ENCODE results near the gene SMIM41. TPM values are rescaled to one million over a fixed set of nuclear protein-coding genes. Genes with fewer than 3 reads are reported as not detected.

SMIM41 gene
- polyA plus RNA-seq, 3 donors: not detected

DNA sequence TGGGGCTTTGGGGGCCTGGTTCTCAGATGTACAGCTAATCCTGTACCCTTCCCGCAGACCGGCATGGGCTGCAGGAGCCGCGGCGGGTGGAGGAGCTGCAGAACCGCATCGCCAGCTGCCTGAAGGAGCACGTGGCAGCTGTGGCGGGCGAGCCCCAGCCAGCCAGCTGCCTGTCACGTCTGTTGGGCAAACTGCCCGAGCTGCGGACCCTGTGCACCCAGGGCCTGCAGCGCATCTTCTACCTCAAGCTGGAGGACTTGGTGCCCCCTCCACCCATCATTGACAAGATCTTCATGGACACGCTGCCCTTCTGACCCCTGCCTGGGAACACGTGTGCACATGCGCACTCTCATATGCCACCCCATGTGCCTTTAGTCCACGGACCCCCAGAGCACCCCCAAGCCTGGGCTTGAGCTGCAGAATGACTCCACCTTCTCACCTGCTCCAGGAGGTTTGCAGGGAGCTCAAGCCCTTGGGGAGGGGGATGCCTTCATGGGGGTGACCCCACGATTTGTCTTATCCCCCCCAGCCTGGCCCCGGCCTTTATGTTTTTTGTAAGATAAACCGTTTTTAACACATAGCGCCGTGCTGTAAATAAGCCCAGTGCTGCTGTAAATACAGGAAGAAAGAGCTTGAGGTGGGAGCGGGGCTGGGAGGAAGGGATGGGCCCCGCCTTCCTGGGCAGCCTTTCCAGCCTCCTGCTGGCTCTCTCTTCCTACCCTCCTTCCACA is 20.7 kb upstream of the SMIM41 start:
- H3K9me3 ChIP-seq (replicated peaks in 1 of 2; ENCODE audit: control insufficient read depth in 1 of 2, insufficient read depth in 1 of 2, low read length in 2 of 2): no peaks in the 10 kb centered on the region
- H3K9ac ChIP-seq (ENCODE audit: insufficient read depth, low read length, poor library complexity, severe bottlenecking): no peak overlapping the region
- H3K79me2 ChIP-seq (ENCODE audit: insufficient read depth, low read length): no peaks in the 10 kb centered on the region
- Mint-ChIP-seq H3K36me3 (peaks cover 12 to 24% of the 10 kb centered on the region in 2 donors), H3K4me1 (no peaks in the 10 kb centered on the region), H3K27me3 (ENCODE audit: low read depth in 3 of 3) (peaks cover 1 to 5% (median 4%) of the 10 kb centered on the region in 3 donors), H3K4me3 (no peak overlapping the region), H3K27ac (no peak overlapping the region), H3K9me3 (peaks cover 0 to 2% (median 0%) of the 10 kb centered on the region in 7 donors)
- no peaks in the 10 kb centered on the region for H3K27me3 ChIP-seq (ENCODE audit: control insufficient read depth in 2 of 2, insufficient read depth in 2 of 2, low read length in 2 of 2)
- H3K27ac ChIP-seq (ENCODE audit: low read depth in 1 of 2, low read length in 2 of 2): no peak overlapping the region
- no peak overlapping the region for H3K4me2 ChIP-seq (replicated peaks; ENCODE audit: extremely low read depth, low read length, poor library complexity, severe bottlenecking)
- no peak overlapping the region for H2AFZ ChIP-seq (ENCODE audit: insufficient read depth, low read depth, low read length, poor library complexity, severe bottlenecking)
- 91% methylated on average over 18 of the region's 25 CpGs for WGBS (ENCODE audit: insufficient coverage)
- no peak overlapping the region for H3K4me3 ChIP-seq (replicated peaks in 1 of 3; ENCODE audit: low read depth in 2 of 3, low read length in 3 of 3)
- peaks cover 0 to 5% of the 10 kb centered on the region in 2 donors for H3K4me1 ChIP-seq (ENCODE audit: control insufficient read depth in 1 of 2, insufficient read depth in 2 of 2, low read length in 2 of 2)
- DNase-seq: no peak
- peaks cover 49% of the 10 kb centered on the region for H4K20me1 ChIP-seq (ENCODE audit: insufficient read depth, low read length)
- TF ChIP-seq, protein P1, sequence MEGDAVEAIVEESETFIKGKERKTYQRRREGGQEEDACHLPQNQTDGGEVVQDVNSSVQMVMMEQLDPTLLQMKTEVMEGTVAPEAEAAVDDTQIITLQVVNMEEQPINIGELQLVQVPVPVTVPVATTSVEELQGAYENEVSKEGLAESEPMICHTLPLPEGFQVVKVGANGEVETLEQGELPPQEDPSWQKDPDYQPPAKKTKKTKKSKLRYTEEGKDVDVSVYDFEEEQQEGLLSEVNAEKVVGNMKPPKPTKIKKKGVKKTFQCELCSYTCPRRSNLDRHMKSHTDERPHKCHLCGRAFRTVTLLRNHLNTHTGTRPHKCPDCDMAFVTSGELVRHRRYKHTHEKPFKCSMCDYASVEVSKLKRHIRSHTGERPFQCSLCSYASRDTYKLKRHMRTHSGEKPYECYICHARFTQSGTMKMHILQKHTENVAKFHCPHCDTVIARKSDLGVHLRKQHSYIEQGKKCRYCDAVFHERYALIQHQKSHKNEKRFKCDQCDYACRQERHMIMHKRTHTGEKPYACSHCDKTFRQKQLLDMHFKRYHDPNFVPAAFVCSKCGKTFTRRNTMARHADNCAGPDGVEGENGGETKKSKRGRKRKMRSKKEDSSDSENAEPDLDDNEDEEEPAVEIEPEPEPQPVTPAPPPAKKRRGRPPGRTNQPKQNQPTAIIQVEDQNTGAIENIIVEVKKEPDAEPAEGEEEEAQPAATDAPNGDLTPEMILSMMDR (IDR thresholded peaks at IDR 0.05): no peak
- intact Hi-C loops (cut with micrococcal nuclease): no loop called here
- H3K36me3 ChIP-seq (replicated peaks in 1 of 2; ENCODE audit: control insufficient read depth in 1 of 2, insufficient read depth in 2 of 2, low read length in 2 of 2): peaks cover 0 to 20% of the 10 kb centered on the region in 2 donors

DNA sequence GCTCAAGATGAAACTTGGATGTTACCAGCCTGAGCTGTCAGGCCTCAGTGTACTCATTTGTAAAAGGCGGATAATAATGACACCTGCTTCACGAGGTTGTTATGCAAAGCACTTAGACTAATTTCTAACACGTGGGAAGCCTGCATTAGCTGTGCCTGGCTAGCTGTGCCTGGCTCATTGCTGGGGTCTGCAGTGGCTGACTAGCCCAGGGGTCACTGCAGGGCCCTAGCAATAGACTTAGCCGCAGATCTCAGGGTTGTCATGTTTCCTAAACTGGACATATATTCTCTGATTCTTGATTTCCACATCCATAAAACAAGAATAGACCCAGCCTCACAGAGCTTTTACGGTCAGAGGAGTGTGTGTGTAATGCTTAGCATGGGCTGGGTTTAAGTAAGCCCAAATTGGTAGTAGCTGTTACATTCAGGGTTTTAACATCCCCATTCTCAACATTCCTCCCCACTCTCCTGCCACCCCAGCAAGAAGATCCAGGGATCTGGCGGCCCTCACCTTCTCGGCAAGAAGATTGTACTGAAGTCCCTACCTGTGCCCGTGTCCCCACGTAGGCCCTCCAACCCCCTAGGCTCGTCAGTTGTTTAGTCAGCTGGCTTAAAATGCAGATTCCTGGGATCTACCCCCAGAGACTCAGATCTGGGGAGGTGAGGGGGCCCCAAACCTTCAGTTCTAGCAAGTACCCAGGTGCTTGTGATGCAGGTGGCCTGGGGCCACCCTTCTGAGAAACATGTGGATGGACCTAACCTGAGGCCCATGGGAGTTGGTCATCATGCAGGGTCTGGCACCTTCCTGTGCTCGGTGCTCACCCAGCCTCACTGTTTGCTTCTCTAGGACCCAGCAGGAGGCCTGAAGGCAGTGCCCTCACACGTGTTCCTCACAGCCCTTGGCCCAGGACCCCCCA is 19.7 kb upstream of the SMIM41 start:
- H3K9me3 ChIP-seq (replicated peaks in 1 of 2; ENCODE audit: control insufficient read depth in 1 of 2, insufficient read depth in 1 of 2, low read length in 2 of 2): no peaks in the 10 kb centered on the region
- TF ChIP-seq, protein P1 (IDR thresholded peaks at IDR 0.05): no peak
- 84% methylated on average over 9 of the region's 12 CpGs for WGBS (ENCODE audit: insufficient coverage)
- no peak overlapping the region for H2AFZ ChIP-seq (ENCODE audit: insufficient read depth, low read depth, low read length, poor library complexity, severe bottlenecking)
- Mint-ChIP-seq H3K4me1 (peaks cover 3% of the 10 kb centered on the region), H3K27ac (peak overlapping the region in 2 of 7 donors; percentile 37 to 40), H3K27me3 (ENCODE audit: low read depth in 3 of 3) (peaks cover 4 to 9% (median 6%) of the 10 kb centered on the region in 3 donors), H3K9me3 (peaks cover 0 to 2% (median 0%) of the 10 kb centered on the region in 7 donors), H3K36me3 (peaks cover 6 to 19% of the 10 kb centered on the region in 2 donors), H3K4me3 (no peak overlapping the region)
- DNase-seq: no peak
- no peaks in the 10 kb centered on the region for H3K27me3 ChIP-seq (ENCODE audit: control insufficient read depth in 2 of 2, insufficient read depth in 2 of 2, low read length in 2 of 2)
- no peaks in the 10 kb centered on the region for H3K4me1 ChIP-seq (ENCODE audit: control insufficient read depth in 1 of 2, insufficient read depth in 2 of 2, low read length in 2 of 2)
- no peaks in the 10 kb centered on the region for H3K79me2 ChIP-seq (ENCODE audit: insufficient read depth, low read length)
- intact Hi-C loops (cut with micrococcal nuclease): no loop called here
- H4K20me1 ChIP-seq (ENCODE audit: insufficient read depth, low read length): peaks cover 38% of the 10 kb centered on the region
- peaks cover 0 to 18% of the 10 kb centered on the region in 2 donors for H3K36me3 ChIP-seq (replicated peaks in 1 of 2; ENCODE audit: control insufficient read depth in 1 of 2, insufficient read depth in 2 of 2, low read length in 2 of 2)
- no peak overlapping the region for H3K9ac ChIP-seq (ENCODE audit: insufficient read depth, low read length, poor library complexity, severe bottlenecking)
- H3K4me2 ChIP-seq (replicated peaks; ENCODE audit: extremely low read depth, low read length, poor library complexity, severe bottlenecking): no peak overlapping the region
- H3K27ac ChIP-seq (ENCODE audit: low read depth in 1 of 2, low read length in 2 of 2): no peak overlapping the region
- H3K4me3 ChIP-seq (replicated peaks in 1 of 3; ENCODE audit: low read depth in 2 of 3, low read length in 3 of 3): no peak overlapping the region

Measured in CD14-positive monocyte (primary cell).